GM23338 (cell line): ENCODE data around the gene STARD4. TPM values are rescaled to one million over a fixed set of nuclear protein-coding genes. Genes with fewer than 3 reads are reported as not detected.
A peak's percentile ranks its signal among the peaks of the same experiment; 100 is the strongest.

Experiments used
- ATAC-seq: fragments of 200-7000 bp; cut with Tn5 transposase; 3 replicates; pipeline ENCODE4 v1.9.1; 2020
- DNase-seq: peaks from one replicate; pipeline ENCODE4 v3.0.0-alpha.2; 2015; ENCODE audit warnings: low spot score
- H2AFZ ChIP-seq: fragments of 200-600 bp; sonication (generic); 2 replicates; pipeline ENCODE4 v1.8.0; 2016; ENCODE audit warnings: antibody characterized with exemption, mild to moderate bottlenecking, moderate library complexity
- H3F3A ChIP-seq: fragments of 200-600 bp; sonication (generic); replicated peaks from 2 replicates; pipeline ENCODE4 v1.8.0; 2017; ENCODE audit warnings: antibody characterized with exemption, mixed run types, low read depth
- H3K27ac ChIP-seq: fragments of 200-600 bp; sonication (generic); 2 replicates; pipeline ENCODE4 v1.6.1; 2016; ENCODE audit warnings: low read depth
- H3K27me3 ChIP-seq: fragments of 200-600 bp; sonication (generic); 2 replicates; pipeline ENCODE4 v1.8.0; 2016; ENCODE audit warnings: mild to moderate bottlenecking, mixed run types, moderate library complexity; ENCODE audit not compliant: insufficient read depth
- H3K36me3 ChIP-seq: fragments of 200-600 bp; sonication (generic); 2 replicates; pipeline ENCODE4 v1.8.0; 2016; ENCODE audit warnings: mild to moderate bottlenecking; ENCODE audit not compliant: insufficient read depth
- H3K4me1 ChIP-seq: fragments of 200-600 bp; sonication (generic); 2 replicates; pipeline ENCODE4 v1.8.0; 2016; ENCODE audit warnings: mild to moderate bottlenecking, moderate library complexity; ENCODE audit not compliant: insufficient read depth
- H3K4me2 ChIP-seq: fragments of 200-600 bp; sonication (generic); 2 replicates; pipeline ENCODE4 v1.7.1; 2017; ENCODE audit warnings: mixed run types
- H3K4me3 ChIP-seq: fragments of 200-600 bp; sonication (generic); 2 replicates; pipeline ENCODE4 v1.6.1; 2016; ENCODE audit warnings: mixed run types
- H3K79me2 ChIP-seq: fragments of 200-600 bp; sonication (generic); replicated peaks from 2 replicates; pipeline ENCODE4 v1.8.0; 2017; ENCODE audit warnings: mild to moderate bottlenecking; ENCODE audit not compliant: insufficient read depth
- H3K9me2 ChIP-seq: fragments of 200-600 bp; sonication (generic); 2 replicates; pipeline ENCODE4 v1.8.0; 2017; ENCODE audit not compliant: insufficient read depth
- H4K20me1 ChIP-seq: fragments of 200-600 bp; sonication (generic); replicated peaks from 2 replicates; pipeline ENCODE4 v1.8.0; 2017; ENCODE audit warnings: mild to moderate bottlenecking; ENCODE audit not compliant: insufficient read depth
- H3K27ac Mint-ChIP-seq: 2 replicates; pipeline ENCODE4 v1.8.0; 2020; ENCODE audit warnings: inconsistent platforms, mild to moderate bottlenecking, moderate library complexity, mixed read lengths
- H3K27me3 Mint-ChIP-seq: 3 replicates; pipeline ENCODE4 v1.8.0; 2022; ENCODE audit warnings: low read depth, mild to moderate bottlenecking, moderate library complexity, mixed read lengths, inconsistent platforms; ENCODE audit not compliant: insufficient read depth, poor library complexity
- H3K36me3 Mint-ChIP-seq: 3 replicates; pipeline ENCODE4 v1.8.0; 2021; ENCODE audit warnings: low read depth, mild to moderate bottlenecking, inconsistent platforms, moderate library complexity, mixed read lengths
- H3K4me1 Mint-ChIP-seq: 3 replicates; pipeline ENCODE4 v1.8.0; 2020; ENCODE audit warnings: mild to moderate bottlenecking, inconsistent platforms, mixed read lengths
- H3K4me3 Mint-ChIP-seq: 3 replicates; pipeline ENCODE4 v1.8.0; 2021; ENCODE audit warnings: moderate library complexity, mild to moderate bottlenecking, inconsistent platforms, mixed read lengths
- H3K9me3 Mint-ChIP-seq: 3 replicates; pipeline ENCODE4 v1.8.0; 2020; ENCODE audit warnings: moderate library complexity, mild to moderate bottlenecking, inconsistent platforms, mixed read lengths
- CREB1 ChIP-seq: fragments of 250-450 bp; sonication (Bioruptor Pico); IDR thresholded peaks from 2 replicates; pipeline ENCODE4 v1.5.0; 2020; ENCODE audit warnings: low read depth, mild to moderate bottlenecking, moderate library complexity
- EZH2 ChIP-seq: fragments of 200-600 bp; sonication (generic); IDR thresholded peaks from one replicate; pipeline ENCODE4 v1.8.0; 2017; ENCODE audit warnings: antibody characterized with exemption, mild to moderate bottlenecking, low read depth; ENCODE audit not compliant: unreplicated experiment
- EZH2phosphoT487 ChIP-seq: fragments of 200-600 bp; sonication (generic); IDR thresholded peaks from one replicate; pipeline ENCODE4 v1.8.1; 2018; ENCODE audit warnings: antibody characterized with exemption; ENCODE audit not compliant: unreplicated experiment
- JUNB ChIP-seq: IDR thresholded peaks from one replicate; pipeline ENCODE4 v1.6.1; 2016; ENCODE audit warnings: antibody characterized with exemption; ENCODE audit not compliant: unreplicated experiment
- NANOG ChIP-seq: IDR thresholded peaks from 2 replicates; pipeline ENCODE4 v1.6.1; 2016; ENCODE audit warnings: antibody characterized with exemption, borderline replicate concordance
- STAT1 ChIP-seq: IDR thresholded peaks from one replicate; pipeline ENCODE4 v1.6.1; 2016; ENCODE audit warnings: antibody characterized with exemption; ENCODE audit not compliant: unreplicated experiment
- ZNF114 ChIP-seq: fragments of 250-450 bp; sonication (Bioruptor Pico); IDR thresholded peaks from 2 replicates; pipeline ENCODE4 v1.5.0; 2020; ENCODE audit warnings: mild to moderate bottlenecking, moderate library complexity
- ZNF331 ChIP-seq: fragments of 250-450 bp; sonication (Bioruptor Pico); IDR thresholded peaks from 2 replicates; pipeline ENCODE4 v1.5.0; 2020; ENCODE audit warnings: low read depth, mild to moderate bottlenecking, moderate library complexity
- polyA plus RNA-seq: library from polyadenylated mRNA; unstranded; fragments of >200 nt; fragmentation: Nextera tagmentation; extraction: Ambion mirVana; gene quantifications from 2 replicates; pipeline ENCODE4 v1.2.1, GENCODE V29; 2016
- total RNA-seq: library from RNA; depleted of rRNA; stranded (reverse); fragments of >200 nt; shearing (Covaris generic); gene quantifications from 2 replicates; pipeline ENCODE4 v1.2.3, GENCODE V29; 2014
- TF ChIP-seq, protein P1 (sequence below): fragments of 250-450 bp; sonication (Bioruptor Pico); IDR thresholded peaks from 2 replicates; pipeline ENCODE4 v1.5.0; 2020; ENCODE audit warnings: mild to moderate bottlenecking, moderate library complexity
- TF ChIP-seq, protein P2 (sequence below): IDR thresholded peaks from 2 replicates; pipeline ENCODE4 v1.6.1; 2016; ENCODE audit warnings: antibody characterized with exemption
- TF ChIP-seq, protein P3 (sequence below), 2 experiments: fragments of 200-600 bp in 1 of 2; sonication (generic) in 1 of 2; conservative IDR thresholded peaks; 2 replicates each; pipeline versions ENCODE4 v1.5.1 to v1.6.1; 2016 to 2017; ENCODE audit warnings: antibody characterized with exemption in 2 of 2, low read depth in 2 of 2, mild to moderate bottlenecking in 2 of 2, moderate library complexity in 1 of 2

STARD4 gene
- total and polyA plus RNA-seq, 2 experiments from 2014 or later, result 25.0 to 92.0 TPM

DNA sequence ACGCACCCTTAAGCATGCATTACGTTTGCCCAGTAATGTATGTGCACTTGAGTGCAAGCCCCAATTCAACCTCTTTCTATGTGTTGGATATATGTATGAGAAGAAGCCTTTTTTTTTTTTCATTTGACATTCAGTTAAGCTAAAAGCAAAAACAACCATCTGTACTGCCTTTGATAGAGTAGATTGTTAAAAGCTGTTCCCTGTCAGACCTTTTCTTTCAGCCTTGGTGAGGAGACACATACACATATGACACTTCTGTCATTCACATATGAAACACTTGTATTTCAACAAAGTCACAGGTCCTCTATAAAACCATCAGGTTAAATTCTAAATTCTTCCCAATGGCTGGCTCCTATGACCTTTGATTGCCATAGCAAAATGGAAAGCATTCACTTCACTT is 40.2 kb upstream of the STARD4 start:
- peak overlapping the region; percentile 14 for H3K4me2 ChIP-seq
- Mint-ChIP-seq H3K4me1 (peaks cover 37% of the 10 kb centered on the region), H3K36me3 (no peaks in the 10 kb centered on the region), H3K9me3 (no peaks in the 10 kb centered on the region; the same call in 2 of the 3 replicates), H3K27me3 (peaks cover 2% of the 10 kb centered on the region), H3K4me3 (no peak overlapping the region), H3K27ac (no peak overlapping the region)
- TF ChIP-seq, protein P1, sequence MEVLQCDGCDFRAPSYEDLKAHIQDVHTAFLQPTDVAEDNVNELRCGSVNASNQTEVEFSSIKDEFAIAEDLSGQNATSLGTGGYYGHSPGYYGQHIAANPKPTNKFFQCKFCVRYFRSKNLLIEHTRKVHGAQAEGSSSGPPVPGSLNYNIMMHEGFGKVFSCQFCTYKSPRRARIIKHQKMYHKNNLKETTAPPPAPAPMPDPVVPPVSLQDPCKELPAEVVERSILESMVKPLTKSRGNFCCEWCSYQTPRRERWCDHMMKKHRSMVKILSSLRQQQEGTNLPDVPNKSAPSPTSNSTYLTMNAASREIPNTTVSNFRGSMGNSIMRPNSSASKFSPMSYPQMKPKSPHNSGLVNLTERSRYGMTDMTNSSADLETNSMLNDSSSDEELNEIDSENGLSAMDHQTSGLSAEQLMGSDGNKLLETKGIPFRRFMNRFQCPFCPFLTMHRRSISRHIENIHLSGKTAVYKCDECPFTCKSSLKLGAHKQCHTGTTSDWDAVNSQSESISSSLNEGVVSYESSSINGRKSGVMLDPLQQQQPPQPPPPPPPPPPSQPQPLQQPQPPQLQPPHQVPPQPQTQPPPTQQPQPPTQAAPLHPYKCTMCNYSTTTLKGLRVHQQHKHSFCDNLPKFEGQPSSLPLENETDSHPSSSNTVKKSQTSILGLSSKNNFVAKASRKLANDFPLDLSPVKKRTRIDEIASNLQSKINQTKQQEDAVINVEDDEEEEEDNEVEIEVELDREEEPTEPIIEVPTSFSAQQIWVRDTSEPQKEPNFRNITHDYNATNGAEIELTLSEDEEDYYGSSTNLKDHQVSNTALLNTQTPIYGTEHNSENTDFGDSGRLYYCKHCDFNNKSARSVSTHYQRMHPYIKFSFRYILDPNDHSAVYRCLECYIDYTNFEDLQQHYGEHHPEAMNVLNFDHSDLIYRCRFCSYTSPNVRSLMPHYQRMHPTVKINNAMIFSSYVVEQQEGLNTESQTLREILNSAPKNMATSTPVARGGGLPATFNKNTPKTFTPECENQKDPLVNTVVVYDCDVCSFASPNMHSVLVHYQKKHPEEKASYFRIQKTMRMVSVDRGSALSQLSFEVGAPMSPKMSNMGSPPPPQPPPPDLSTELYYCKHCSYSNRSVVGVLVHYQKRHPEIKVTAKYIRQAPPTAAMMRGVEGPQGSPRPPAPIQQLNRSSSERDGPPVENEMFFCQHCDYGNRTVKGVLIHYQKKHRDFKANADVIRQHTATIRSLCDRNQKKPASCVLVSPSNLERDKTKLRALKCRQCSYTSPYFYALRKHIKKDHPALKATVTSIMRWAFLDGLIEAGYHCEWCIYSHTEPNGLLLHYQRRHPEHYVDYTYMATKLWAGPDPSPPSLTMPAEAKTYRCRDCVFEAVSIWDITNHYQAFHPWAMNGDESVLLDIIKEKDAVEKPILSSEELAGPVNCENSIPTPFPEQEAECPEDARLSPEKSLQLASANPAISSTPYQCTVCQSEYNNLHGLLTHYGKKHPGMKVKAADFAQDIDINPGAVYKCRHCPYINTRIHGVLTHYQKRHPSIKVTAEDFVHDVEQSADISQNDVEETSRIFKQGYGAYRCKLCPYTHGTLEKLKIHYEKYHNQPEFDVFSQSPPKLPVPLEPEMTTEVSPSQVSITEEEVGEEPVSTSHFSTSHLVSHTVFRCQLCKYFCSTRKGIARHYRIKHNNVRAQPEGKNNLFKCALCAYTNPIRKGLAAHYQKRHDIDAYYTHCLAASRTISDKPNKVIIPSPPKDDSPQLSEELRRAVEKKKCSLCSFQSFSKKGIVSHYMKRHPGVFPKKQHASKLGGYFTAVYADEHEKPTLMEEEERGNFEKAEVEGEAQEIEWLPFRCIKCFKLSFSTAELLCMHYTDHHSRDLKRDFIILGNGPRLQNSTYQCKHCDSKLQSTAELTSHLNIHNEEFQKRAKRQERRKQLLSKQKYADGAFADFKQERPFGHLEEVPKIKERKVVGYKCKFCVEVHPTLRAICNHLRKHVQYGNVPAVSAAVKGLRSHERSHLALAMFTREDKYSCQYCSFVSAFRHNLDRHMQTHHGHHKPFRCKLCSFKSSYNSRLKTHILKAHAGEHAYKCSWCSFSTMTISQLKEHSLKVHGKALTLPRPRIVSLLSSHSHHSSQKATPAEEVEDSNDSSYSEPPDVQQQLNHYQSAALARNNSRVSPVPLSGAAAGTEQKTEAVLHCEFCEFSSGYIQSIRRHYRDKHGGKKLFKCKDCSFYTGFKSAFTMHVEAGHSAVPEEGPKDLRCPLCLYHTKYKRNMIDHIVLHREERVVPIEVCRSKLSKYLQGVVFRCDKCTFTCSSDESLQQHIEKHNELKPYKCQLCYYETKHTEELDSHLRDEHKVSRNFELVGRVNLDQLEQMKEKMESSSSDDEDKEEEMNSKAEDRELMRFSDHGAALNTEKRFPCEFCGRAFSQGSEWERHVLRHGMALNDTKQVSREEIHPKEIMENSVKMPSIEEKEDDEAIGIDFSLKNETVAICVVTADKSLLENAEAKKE (CRISPR knock-in tag), result no peak
- TF ChIP-seq EZH2, result no peak
- TF ChIP-seq NANOG, result no peak
- TF ChIP-seq JUNB, result no peak
- TF ChIP-seq ZNF331 (CRISPR knock-in tag), result no peak
- TF ChIP-seq CREB1, result no peak
- TF ChIP-seq, protein P2, sequence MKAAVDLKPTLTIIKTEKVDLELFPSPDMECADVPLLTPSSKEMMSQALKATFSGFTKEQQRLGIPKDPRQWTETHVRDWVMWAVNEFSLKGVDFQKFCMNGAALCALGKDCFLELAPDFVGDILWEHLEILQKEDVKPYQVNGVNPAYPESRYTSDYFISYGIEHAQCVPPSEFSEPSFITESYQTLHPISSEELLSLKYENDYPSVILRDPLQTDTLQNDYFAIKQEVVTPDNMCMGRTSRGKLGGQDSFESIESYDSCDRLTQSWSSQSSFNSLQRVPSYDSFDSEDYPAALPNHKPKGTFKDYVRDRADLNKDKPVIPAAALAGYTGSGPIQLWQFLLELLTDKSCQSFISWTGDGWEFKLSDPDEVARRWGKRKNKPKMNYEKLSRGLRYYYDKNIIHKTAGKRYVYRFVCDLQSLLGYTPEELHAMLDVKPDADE, result no peak
- TF ChIP-seq, protein P3, sequence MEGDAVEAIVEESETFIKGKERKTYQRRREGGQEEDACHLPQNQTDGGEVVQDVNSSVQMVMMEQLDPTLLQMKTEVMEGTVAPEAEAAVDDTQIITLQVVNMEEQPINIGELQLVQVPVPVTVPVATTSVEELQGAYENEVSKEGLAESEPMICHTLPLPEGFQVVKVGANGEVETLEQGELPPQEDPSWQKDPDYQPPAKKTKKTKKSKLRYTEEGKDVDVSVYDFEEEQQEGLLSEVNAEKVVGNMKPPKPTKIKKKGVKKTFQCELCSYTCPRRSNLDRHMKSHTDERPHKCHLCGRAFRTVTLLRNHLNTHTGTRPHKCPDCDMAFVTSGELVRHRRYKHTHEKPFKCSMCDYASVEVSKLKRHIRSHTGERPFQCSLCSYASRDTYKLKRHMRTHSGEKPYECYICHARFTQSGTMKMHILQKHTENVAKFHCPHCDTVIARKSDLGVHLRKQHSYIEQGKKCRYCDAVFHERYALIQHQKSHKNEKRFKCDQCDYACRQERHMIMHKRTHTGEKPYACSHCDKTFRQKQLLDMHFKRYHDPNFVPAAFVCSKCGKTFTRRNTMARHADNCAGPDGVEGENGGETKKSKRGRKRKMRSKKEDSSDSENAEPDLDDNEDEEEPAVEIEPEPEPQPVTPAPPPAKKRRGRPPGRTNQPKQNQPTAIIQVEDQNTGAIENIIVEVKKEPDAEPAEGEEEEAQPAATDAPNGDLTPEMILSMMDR (conservative IDR thresholded peaks at IDR 0.05; ENCODE audit: low read depth in 2 of 2), result no peak
- TF ChIP-seq STAT1, result no peak
- TF ChIP-seq ZNF114, result no peak
- TF ChIP-seq EZH2phosphoT487, result no peak
- H3K4me3 ChIP-seq, result no peak overlapping the region
- H3K36me3 ChIP-seq, result no peaks in the 10 kb centered on the region
- H3K27me3 ChIP-seq, result no peaks in the 10 kb centered on the region
- H2AFZ ChIP-seq, result peak overlapping the region; percentile 53; the same call in 1 of the 2 replicates
- ATAC-seq (no peak), DNase-seq (no peak)
- H3K79me2 ChIP-seq, result no peaks in the 10 kb centered on the region
- peaks cover 4% of the 10 kb centered on the region; the same call in 1 of the 2 replicates for H3K9me2 ChIP-seq
- no peaks in the 10 kb centered on the region for H4K20me1 ChIP-seq
- H3K27ac ChIP-seq, result peak overlapping the region; percentile 72; the same call in 1 of the 2 replicates
- peaks cover 30% of the 10 kb centered on the region for H3K4me1 ChIP-seq
- no peaks in the 10 kb centered on the region for H3F3A ChIP-seq
